HG03520 (cell line): ENCODE results near the gene PLP1.
"Not testable (repeated sequence)": the region's sequence is repeated elsewhere in the genome, so short reads cannot be mapped to it uniquely, and the experiment has no call there.

ENCODE experiments used
- ATAC-seq: cut with Tn5 transposase; IDR thresholded peaks from one replicate; pipeline ENCODE4 v1.9.1; 2021; ENCODE audit warnings: mild to moderate bottlenecking, moderate library complexity; ENCODE audit not compliant: unreplicated experiment

PLP1 gene

DNA sequence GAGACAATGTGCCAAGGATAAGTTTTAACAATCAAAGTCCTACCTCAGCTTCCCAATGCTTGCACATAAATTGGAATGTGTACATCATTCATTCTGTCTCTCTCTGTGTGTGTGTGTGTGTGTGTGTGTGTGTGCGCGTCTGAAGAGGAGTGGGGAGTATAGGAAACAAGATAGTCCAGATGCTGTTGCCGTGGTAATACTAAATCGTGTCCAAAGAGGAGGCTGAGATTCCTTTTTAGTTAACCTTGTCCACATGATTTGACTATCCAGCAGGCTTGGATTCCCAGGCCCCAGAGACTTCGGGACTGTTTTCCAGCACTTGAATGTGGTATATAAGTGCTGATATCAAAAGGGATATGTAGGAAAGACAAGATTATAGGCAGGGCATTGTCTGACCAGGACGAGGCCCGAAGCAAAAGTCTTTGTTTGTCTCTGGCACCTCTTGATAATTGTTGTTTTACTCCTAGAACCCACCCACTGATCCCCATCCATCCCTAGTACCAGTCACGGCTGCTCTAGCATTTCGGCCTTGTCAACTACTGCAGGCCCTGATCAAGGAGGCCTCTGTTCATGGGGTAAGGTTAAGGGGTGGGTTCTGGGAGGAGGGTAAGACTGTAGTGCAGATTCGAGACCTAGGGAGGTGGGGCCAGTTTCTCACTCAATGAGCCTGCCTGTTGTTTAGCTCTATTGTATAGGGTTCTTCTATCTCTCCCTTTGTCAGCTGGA is 3.9 kb downstream of the PLP1 start:
- no peak for ATAC-seq

- ATAC-seq = no peak
Observed at GRCh38 chrX:103781062-103781402, 4.4 kb downstream of the PLP1 start.

- ATAC-seq = no peak
Observed at GRCh38 chrX:103781706-103782105, 5.1 kb downstream of the PLP1 start.

DNA sequence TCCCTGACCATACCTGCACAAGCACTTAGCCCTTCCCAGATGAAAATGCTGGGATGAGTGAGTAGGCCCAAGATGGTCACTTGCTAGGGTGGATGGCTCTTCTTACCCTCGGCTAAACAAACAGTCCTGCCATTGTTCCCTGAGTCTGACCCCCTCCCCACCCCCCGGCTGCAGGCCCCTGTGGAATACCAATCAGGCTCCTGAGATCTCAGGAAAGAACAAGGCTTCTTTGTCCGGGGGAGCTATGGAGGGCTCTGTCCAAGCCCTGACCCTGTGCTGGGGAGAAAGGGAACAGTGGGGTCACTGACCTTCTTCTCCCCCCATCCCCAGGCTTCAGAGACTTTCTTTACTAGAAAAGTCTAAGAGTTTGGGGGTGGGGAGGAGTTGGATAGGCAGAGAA is 6.0 kb downstream of the PLP1 start:
- ATAC-seq = no peak

GRCh38 chrX:103783196-103783595 is 6.6 kb downstream of the PLP1 start:
- ATAC-seq = no peak

GRCh38 chrX:103783971-103784370 is 7.3 kb downstream of the PLP1 start:
- ATAC-seq = no peak

- ATAC-seq = peak; percentile 78
Observed at GRCh38 chrX:103789004-103789403, 12.4 kb downstream of the PLP1 start.

DNA sequence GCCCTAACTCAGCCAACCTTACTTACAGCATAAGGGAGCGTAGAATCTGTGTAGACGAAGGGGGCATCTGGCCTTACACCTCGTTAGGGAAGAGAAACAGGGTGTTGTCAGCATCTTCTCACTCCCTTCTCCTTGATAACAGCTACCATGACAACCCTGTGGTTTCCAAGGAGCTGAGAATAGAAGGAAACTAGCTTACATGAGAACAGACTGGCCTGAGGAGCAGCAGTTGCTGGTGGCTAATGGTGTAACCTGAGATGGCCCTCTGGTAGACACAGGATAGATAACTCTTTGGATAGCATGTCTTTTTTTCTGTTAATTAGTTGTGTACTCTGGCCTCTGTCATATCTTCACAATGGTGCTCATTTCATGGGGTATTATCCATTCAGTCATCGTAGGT is 14.6 kb downstream of the PLP1 start:
- no peak for ATAC-seq

DNA sequence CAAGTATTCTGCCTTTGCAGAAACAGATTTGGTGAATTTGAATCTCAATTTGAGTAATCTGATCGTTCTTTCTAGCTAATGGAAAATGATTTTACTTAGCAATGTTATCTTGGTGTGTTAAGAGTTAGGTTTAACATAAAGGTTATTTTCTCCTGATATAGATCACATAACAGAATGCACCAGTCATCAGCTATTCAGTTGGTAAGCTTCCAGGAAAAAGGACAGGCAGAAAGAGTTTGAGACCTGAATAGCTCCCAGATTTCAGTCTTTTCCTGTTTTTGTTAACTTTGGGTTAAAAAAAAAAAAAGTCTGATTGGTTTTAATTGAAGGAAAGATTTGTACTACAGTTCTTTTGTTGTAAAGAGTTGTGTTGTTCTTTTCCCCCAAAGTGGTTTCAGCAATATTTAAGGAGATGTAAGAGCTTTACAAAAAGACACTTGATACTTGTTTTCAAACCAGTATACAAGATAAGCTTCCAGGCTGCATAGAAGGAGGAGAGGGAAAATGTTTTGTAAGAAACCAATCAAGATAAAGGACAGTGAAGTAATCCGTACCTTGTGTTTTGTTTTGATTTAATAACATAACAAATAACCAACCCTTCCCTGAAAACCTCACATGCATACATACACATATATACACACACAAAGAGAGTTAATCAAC is 15.3 kb downstream of the PLP1 start:
- ATAC-seq = no peak

DNA sequence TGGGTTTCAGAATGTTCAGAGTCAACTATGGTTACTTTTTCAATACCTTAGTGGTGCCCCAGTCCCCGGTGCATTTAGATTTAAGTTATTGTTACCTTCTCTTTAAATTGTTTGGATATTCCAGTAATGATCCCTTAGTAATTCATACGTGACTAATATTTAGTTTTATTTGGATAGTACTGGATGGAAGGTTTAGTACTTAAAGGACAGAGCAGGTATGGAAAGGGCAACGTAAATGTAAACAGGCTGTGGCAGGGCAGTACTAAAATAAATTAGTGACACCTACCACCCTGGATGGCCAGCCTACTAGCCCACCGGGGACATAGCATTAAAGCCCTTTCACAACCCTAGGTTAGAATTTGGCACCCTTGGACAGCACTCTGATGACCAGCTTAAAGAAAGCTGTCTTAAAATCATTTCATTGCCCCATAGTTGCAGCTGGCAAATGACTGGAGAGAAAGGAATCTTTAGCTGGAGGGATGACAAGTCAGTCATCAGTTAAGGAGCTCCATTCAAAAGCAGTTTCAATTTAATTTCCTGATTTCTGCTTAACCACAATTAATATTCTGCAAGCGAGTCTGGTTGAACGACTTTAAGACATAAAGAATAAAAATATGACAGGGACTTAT is 16.4 kb downstream of the PLP1 start:
- ATAC-seq = no peak

- no peak for ATAC-seq
Observed at GRCh38 chrX:103793545-103793940, 16.9 kb downstream of the PLP1 start.

- no peak for ATAC-seq
Observed at GRCh38 chrX:103794119-103794518, 17.5 kb downstream of the PLP1 start.

DNA sequence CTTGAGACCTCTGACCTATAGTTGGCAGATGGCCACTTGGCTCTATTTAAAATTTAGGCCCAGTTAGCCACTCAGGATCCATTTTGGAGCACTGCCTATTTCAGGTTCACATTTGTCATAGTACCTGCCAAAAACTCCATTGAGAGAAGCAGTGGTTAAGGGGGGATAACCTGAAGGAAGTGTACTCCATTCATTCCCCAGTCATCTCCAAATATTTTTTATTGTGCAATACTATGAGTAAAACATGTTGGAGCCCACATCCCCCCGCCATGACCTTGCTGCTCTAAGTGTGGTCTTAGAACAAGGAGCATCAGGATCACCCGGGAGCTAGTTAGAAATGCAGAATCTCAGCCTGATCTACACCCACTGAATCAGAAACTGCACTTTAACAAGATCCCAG is 21.1 kb downstream of the PLP1 start:
- ATAC-seq = no peak

GRCh38 chrX:103800318-103800717 is 23.7 kb downstream of the PLP1 start:
- ATAC-seq = no peak

DNA sequence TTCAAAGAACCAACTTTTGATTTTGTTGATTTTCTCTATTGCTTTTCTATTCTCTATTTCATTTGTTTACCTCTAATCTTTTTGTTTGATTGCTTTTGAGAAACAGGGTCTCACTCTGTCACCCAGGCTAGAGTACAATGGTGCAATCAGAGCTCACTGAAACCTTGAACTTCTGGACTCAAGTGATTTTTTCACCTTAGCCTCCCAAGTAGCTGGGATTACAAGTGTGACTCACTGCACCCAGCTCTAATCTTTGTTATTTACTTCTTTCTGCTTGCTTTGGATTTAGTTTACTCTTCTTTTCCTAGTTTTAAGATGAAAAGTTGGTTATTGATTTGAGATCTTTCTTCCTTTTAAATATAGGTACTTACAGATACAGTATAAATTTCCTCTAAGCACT is 29.2 kb downstream of the PLP1 start:
- ATAC-seq = no peak

GRCh38 chrX:103806862-103807474 is 30.3 kb downstream of the PLP1 start:
- no peak for ATAC-seq

DNA sequence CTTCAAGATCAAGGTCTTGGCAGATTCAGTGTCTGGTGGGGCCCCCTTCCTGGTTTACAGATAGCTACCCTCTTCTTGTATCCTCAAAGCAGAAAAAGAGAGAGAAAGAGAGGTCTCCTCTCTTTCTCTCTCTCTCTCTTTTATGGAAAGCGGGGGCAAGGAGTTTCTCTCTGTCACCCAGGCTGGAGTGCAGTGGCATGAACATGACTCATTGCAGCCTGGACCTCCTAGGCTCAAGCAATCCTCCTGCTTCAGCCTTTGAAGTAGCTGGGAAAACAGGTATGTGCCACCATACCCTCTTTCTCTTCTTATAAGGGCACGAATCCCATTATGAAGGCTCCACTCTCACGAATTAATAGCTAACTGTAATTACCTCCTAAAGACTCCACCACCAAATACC is 35.2 kb downstream of the PLP1 start:
- ATAC-seq = no peak

- not testable (repeated sequence) for ATAC-seq
Observed at GRCh38 chrX:103817101-103817500, 40.5 kb downstream of the PLP1 start.

DNA sequence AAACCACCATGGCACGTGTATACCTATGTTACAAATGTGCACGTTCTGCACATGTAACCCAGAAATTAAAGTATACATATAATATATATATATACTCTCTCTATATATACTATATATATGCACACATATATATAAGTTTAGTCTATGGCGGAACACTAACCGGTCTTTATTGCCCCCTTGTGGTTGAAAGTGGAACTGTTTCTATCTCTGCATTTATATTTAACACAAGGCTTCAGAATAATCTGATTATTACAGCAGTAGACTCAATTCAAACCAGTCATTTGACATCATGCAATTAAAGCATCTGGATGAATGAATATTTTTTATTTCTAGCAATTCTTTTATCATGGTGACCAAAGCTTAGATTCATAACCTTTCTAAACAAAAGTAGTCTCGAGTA is 40.9 kb downstream of the PLP1 start:
- peak; percentile 67 for ATAC-seq

DNA sequence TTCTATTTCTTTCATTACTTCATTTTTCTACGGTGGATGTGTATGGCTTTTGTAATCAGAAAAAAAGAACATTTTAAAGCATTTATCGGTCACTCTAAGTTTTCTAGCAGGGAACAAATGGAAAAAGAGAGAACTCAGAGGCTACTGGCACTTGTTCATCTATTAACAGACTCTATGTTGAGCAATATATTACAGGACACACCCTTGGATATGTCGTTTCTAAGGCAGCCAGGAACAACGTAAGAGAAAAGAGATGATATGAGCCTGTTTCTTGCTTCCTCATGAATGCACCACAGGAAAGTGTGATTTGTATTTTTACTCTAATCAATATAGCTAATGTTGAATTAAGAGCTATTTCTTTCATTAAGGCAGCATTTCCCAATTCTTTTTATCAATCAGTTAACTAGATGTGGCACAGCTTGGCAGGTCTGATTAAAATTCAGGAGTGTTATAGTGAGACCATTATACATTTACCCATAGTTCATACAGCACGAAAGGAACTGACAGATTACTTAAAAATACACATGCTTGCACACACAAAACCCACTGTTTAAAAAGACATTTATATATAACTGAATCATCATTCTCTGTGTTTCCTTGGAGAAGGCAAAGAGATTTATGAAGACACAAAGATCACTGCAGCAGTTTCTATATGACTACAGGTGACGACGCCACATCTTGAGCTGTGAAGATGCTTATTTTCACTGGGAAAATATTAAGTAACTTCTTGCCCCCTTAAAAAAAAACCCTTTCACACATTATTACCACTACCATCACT is 42.4 kb downstream of the PLP1 start:
- ATAC-seq = no peak

DNA sequence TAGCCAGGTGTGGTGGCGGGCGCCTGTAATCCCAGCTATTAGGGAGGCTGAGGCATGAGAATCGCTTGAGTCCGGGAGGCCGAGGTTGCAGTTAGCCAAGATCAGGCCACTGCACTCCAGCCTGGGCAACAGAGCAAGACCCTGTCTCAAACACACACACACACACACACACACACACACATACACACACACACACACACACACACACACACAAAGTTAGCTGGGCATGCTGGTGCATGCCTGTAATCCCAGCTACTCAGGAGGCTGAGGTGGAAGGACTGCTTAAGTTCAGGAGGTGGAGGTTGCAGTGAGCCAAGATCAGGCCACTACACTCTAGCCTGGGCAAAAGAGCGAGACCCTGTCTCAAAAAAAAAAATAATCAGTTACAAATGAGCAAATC is 44.2 kb downstream of the PLP1 start:
- ATAC-seq = not testable (repeated sequence)
